HG02943 (cell line): Measurements from ENCODE around the gene FPGS.
"Not testable (repeated sequence)": the region's sequence is repeated elsewhere in the genome, so short reads cannot be mapped to it uniquely, and the experiment has no call there.

Source experiments
- ATAC-seq: cut with Tn5 transposase; IDR thresholded peaks from one replicate; pipeline ENCODE4 v1.9.1; 2021; ENCODE audit warnings: mild to moderate bottlenecking, low read depth, moderate library complexity; ENCODE audit not compliant: unreplicated experiment

Gene FPGS

GRCh38 chr9:127770905-127771569 lies 31.6 kb upstream of the FPGS start:
- peak; percentile 88 for ATAC-seq

GRCh38 chr9:127771570-127772189 lies 31.0 kb upstream of the FPGS start:
- no peak for ATAC-seq

GRCh38 chr9:127772603-127773002 lies 30.1 kb upstream of the FPGS start:
- no peak for ATAC-seq

GRCh38 chr9:127773272-127773671 lies 29.4 kb upstream of the FPGS start:
- no peak for ATAC-seq

- ATAC-seq: no peak
These were observed 28.7 kb upstream of the FPGS start for GRCh38 chr9:127773981-127774380.

- no peak for ATAC-seq
These were observed 26.3 kb upstream of the FPGS start for GRCh38 chr9:127776195-127776923.

- ATAC-seq: no peak
These were observed 25.8 kb upstream of the FPGS start for GRCh38 chr9:127776924-127777289.

GRCh38 chr9:127777368-127777980 lies 25.2 kb upstream of the FPGS start:
- ATAC-seq: no peak

- ATAC-seq: no peak
These were observed 24.2 kb upstream of the FPGS start, which contains the start of gene SH2D3C for GRCh38 chr9:127778280-127779135. TSS of gene SH2D3C (minus strand) at chr9:127778666. CDS start at chr9:127778627, 39 bp downstream.

GRCh38 chr9:127779136-127779981 lies 23.3 kb upstream of the FPGS start:
- peak; percentile 33 for ATAC-seq

GRCh38 chr9:127780126-127780885 lies 22.4 kb upstream of the FPGS start:
- ATAC-seq: no peak

- not testable (repeated sequence) for ATAC-seq
These were observed 21.8 kb upstream of the FPGS start for GRCh38 chr9:127780909-127781308.

- ATAC-seq: no peak
These were observed 20.9 kb upstream of the FPGS start for GRCh38 chr9:127781806-127782205.

- no peak for ATAC-seq
These were observed 19.3 kb upstream of the FPGS start for GRCh38 chr9:127783111-127784008.

- ATAC-seq: peak; percentile 38
These were observed 17.4 kb upstream of the FPGS start for GRCh38 chr9:127785023-127785932.

GRCh38 chr9:127785933-127786772 lies 16.5 kb upstream of the FPGS start, which contains the start of gene CDK9:
TSS of gene CDK9 (plus strand) at chr9:127786034. CDS start at chr9:127786149, 115 bp downstream.
- ATAC-seq: peak; percentile 55
